ENCODE data around the gene SLC6A8. TPM values are rescaled to one million over a fixed set of nuclear protein-coding genes. Genes with fewer than 3 reads are reported as not detected.

Gene SLC6A8
- total RNA-seq, 2 donors from 2014 or later = 1.1 to 26.1 TPM

DNA sequence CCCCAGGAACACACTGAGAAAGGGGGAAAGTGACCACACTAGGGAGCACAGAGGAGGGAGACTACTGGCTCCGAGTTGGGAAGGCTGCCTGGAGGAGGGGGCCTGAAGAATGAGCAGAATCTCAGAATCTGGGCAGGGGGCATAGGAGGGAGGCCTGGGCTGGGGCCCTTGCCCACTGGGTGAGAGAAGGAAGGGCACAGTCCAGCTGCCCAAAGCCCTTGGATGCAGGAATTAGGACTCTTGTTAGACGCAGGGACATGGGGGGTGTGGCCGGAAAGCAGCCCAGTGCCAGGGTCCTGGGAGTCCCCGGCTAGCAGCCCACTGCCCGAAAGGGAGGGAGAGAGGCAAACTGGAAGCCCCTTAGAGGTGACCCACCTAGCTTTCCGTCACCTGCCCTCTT lies 42.6 kb upstream of the SLC6A8 start:
- H3K9me3 Mint-ChIP-seq = no peaks in the 10 kb centered on the region
- H3K4me1 Mint-ChIP-seq = no peaks in the 10 kb centered on the region
- no peak for ATAC-seq (replicated peaks)
- H3K27me3 Mint-ChIP-seq = peaks cover 13% of the 10 kb centered on the region
- no peak overlapping the region for H3K4me3 Mint-ChIP-seq
- no peak overlapping the region for H3K27ac Mint-ChIP-seq
- no peaks in the 10 kb centered on the region for H3K36me3 Mint-ChIP-seq (ENCODE audit: low read depth)

GRCh38 chrX:153645921-153646488 lies 41.7 kb upstream of the SLC6A8 start:
- Mint-ChIP-seq H3K4me3 (no peak overlapping the region), H3K9me3 (no peaks in the 10 kb centered on the region), H3K36me3 (ENCODE audit: low read depth) (no peaks in the 10 kb centered on the region), H3K4me1 (no peaks in the 10 kb centered on the region), H3K27ac (no peak overlapping the region), H3K27me3 (peaks cover 13% of the 10 kb centered on the region)
- no peak for ATAC-seq (replicated peaks)

- peak; percentile 38 for ATAC-seq (replicated peaks)
- H3K9me3 Mint-ChIP-seq = no peaks in the 10 kb centered on the region
- peaks cover 9% of the 10 kb centered on the region for H3K27me3 Mint-ChIP-seq
- no peak within 1 kb of the TSS for H3K4me3 Mint-ChIP-seq
- H3K27ac Mint-ChIP-seq = no peak within 1 kb of the TSS
- no peaks in the 10 kb centered on the region for H3K36me3 Mint-ChIP-seq (ENCODE audit: low read depth)
- no peaks in the 10 kb centered on the region for H3K4me1 Mint-ChIP-seq
Observed at GRCh38 chrX:153646620-153647373, 40.9 kb upstream of the SLC6A8 start, which contains the start of gene DUSP9. Gene DUSP9, plus strand, starts transcription at chrX:153647203. Its CDS starts 751 bp downstream, at chrX:153647954.

GRCh38 chrX:153647461-153648357 lies 40.0 kb upstream of the SLC6A8 start:
- Mint-ChIP-seq H3K4me3 (no peak overlapping the region), H3K9me3 (no peaks in the 10 kb centered on the region), H3K36me3 (ENCODE audit: low read depth) (no peaks in the 10 kb centered on the region), H3K27me3 (peaks cover 7% of the 10 kb centered on the region), H3K4me1 (no peaks in the 10 kb centered on the region), H3K27ac (no peak overlapping the region)
- ATAC-seq (replicated peaks) = no peak

DNA sequence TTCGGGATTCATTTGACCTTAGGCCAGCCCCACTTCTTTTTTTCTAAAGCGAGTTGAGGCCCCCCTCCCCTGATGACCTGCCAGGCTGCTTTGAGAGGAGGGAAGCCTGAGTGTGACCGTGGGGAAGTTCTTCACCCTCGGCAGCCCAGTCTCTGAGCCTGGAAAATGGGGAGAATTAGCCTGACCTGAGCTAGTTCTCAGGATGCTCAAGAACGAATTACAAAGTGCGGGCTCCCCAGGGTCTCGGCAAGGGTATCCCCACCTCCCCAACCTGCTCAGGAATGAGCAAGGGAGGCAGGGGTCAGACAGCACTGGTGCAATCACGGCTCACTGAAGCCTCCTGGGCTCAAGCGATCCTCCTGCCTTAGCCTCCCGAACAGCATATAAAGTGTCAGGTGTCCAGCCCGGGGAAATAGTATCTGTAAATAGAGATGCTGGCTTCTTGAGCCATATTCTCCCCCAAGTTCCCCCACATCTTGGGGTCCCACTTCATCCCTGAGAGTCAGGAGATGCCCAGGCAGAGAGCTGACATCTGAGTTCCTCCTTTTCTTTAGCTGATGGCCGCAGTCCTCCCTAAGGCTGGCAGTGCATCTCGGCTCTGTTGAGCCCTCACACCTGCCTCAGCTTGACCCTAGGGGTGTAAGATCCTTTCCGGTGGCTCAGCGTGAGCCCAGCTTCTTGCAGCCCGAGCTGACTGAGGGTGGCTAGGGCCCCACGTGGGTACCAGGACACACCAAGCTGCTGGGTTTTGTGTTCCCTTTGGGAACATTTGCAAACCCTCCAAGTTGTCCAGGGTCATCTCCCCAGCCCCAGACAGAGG lies 39.2 kb upstream of the SLC6A8 start:
- no peaks in the 10 kb centered on the region for H3K36me3 Mint-ChIP-seq (ENCODE audit: low read depth)
- no peaks in the 10 kb centered on the region for H3K4me1 Mint-ChIP-seq
- H3K27ac Mint-ChIP-seq = no peak overlapping the region
- peaks cover 3% of the 10 kb centered on the region for H3K27me3 Mint-ChIP-seq
- ATAC-seq (replicated peaks) = no peak
- no peak overlapping the region for H3K4me3 Mint-ChIP-seq
- no peaks in the 10 kb centered on the region for H3K9me3 Mint-ChIP-seq

- Mint-ChIP-seq H3K4me3 (no peak overlapping the region), H3K27me3 (peaks cover 3% of the 10 kb centered on the region), H3K4me1 (no peaks in the 10 kb centered on the region), H3K27ac (no peak overlapping the region), H3K9me3 (no peaks in the 10 kb centered on the region), H3K36me3 (ENCODE audit: low read depth) (no peaks in the 10 kb centered on the region)
- ATAC-seq (replicated peaks) = peak; percentile 71
Observed at GRCh38 chrX:153649178-153649914, 38.4 kb upstream of the SLC6A8 start.

DNA sequence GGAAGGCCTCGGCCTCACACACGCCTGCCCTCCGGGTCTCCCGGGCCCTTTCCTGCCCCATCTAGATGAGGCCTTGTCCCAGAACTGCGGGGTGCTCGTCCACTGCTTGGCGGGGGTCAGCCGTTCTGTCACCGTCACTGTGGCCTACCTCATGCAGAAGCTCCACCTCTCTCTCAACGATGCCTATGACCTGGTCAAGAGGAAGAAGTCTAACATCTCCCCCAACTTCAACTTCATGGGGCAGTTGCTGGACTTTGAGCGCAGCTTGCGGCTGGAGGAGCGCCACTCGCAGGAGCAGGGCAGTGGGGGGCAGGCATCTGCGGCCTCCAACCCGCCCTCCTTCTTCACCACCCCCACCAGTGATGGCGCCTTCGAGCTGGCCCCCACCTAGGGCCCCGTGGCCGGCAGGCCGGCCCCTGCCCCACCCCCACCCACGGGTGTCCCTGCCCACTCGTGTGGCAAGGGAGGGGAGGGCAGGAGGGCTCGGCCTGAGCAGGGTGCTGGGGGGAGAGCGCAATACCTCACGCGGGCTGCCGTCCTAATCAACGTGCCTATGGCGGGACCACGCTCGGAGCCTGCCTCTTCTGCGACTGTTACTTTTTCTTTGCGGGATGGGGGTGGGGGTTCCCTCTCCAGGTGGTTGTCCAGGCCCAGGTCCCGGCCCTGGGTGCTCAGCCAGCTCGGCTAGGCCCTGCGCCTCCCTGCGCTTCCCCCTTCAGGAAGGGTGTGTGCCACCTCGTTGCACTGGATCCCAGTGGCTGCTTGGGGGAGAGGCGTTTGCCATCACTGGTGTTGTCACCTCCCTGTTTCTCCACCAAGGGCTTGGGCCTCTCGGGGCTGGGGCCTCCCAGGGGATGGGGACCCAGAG lies 37.6 kb upstream of the SLC6A8 start:
- no peak overlapping the region for H3K27ac Mint-ChIP-seq
- H3K9me3 Mint-ChIP-seq = no peaks in the 10 kb centered on the region
- no peak for ATAC-seq (replicated peaks)
- H3K27me3 Mint-ChIP-seq = peaks cover 3% of the 10 kb centered on the region
- no peak overlapping the region for H3K4me3 Mint-ChIP-seq
- no peaks in the 10 kb centered on the region for H3K4me1 Mint-ChIP-seq
- no peaks in the 10 kb centered on the region for H3K36me3 Mint-ChIP-seq (ENCODE audit: low read depth)

GRCh38 chrX:153650959-153651358 lies 36.8 kb upstream of the SLC6A8 start:
- no peak overlapping the region for H3K4me3 Mint-ChIP-seq
- no peaks in the 10 kb centered on the region for H3K4me1 Mint-ChIP-seq
- H3K36me3 Mint-ChIP-seq (ENCODE audit: low read depth) = no peaks in the 10 kb centered on the region
- H3K27me3 Mint-ChIP-seq = peaks cover 3% of the 10 kb centered on the region
- no peaks in the 10 kb centered on the region for H3K9me3 Mint-ChIP-seq
- H3K27ac Mint-ChIP-seq = no peak overlapping the region
- no peak for ATAC-seq (replicated peaks)

- Mint-ChIP-seq H3K36me3 (ENCODE audit: low read depth) (no peaks in the 10 kb centered on the region), H3K4me3 (no peak overlapping the region), H3K9me3 (no peaks in the 10 kb centered on the region), H3K27me3 (no peaks in the 10 kb centered on the region), H3K27ac (no peak overlapping the region), H3K4me1 (no peaks in the 10 kb centered on the region)
- ATAC-seq (replicated peaks) = no peak
Observed at GRCh38 chrX:153651540-153652079, 36.1 kb upstream of the SLC6A8 start.

DNA sequence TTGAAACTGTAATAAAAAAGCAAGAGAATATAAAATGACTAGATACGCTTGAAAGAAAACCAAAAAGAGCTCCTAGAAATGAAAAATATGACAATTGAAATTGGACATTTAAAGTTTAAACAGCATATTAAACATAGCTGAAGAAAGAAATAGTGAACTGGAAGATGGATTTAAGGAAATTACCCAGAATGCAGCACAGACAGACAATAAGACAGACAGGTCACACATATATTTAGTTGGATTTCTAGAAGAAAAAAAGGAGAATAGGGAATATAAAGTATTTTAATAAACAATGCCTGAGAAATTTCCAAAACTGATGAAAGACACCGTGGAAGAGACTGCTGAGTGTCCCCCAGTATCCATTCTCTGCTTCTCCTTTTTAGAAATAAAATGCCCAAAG lies 34.2 kb upstream of the SLC6A8 start:
- Mint-ChIP-seq H3K27me3 (no peaks in the 10 kb centered on the region), H3K27ac (no peak overlapping the region), H3K4me1 (no peaks in the 10 kb centered on the region), H3K36me3 (ENCODE audit: low read depth) (no peaks in the 10 kb centered on the region), H3K9me3 (no peaks in the 10 kb centered on the region), H3K4me3 (no peak overlapping the region)
- no peak for ATAC-seq (replicated peaks)

GRCh38 chrX:153657161-153657560 lies 30.6 kb upstream of the SLC6A8 start:
- ATAC-seq (replicated peaks) = no peak
- no peaks in the 10 kb centered on the region for H3K36me3 Mint-ChIP-seq (ENCODE audit: low read depth)
- no peaks in the 10 kb centered on the region for H3K9me3 Mint-ChIP-seq
- no peak overlapping the region for H3K4me3 Mint-ChIP-seq
- peaks cover 4% of the 10 kb centered on the region for H3K27me3 Mint-ChIP-seq
- H3K4me1 Mint-ChIP-seq = no peaks in the 10 kb centered on the region
- H3K27ac Mint-ChIP-seq = no peak overlapping the region

GRCh38 chrX:153659268-153659667 lies 28.5 kb upstream of the SLC6A8 start:
- no peaks in the 10 kb centered on the region for H3K9me3 Mint-ChIP-seq
- peaks cover 4% of the 10 kb centered on the region for H3K27me3 Mint-ChIP-seq
- H3K4me3 Mint-ChIP-seq = no peak overlapping the region
- no peak for ATAC-seq (replicated peaks)
- no peaks in the 10 kb centered on the region for H3K36me3 Mint-ChIP-seq (ENCODE audit: low read depth)
- H3K4me1 Mint-ChIP-seq = no peaks in the 10 kb centered on the region
- no peak overlapping the region for H3K27ac Mint-ChIP-seq

GRCh38 chrX:153662266-153662665 lies 25.5 kb upstream of the SLC6A8 start:
- Mint-ChIP-seq H3K9me3 (no peaks in the 10 kb centered on the region), H3K36me3 (ENCODE audit: low read depth) (no peaks in the 10 kb centered on the region), H3K27ac (no peak overlapping the region), H3K27me3 (peaks cover 4% of the 10 kb centered on the region), H3K4me1 (no peaks in the 10 kb centered on the region), H3K4me3 (peak overlapping the region; percentile 33)
- no peak for ATAC-seq (replicated peaks)
